22Rv1 (cell line): ENCODE measurements around the gene BORCS5.

Source experiments
- CTCF ChIP-seq: fragments of 450-650 bp; IDR thresholded peaks from 2 replicates; pipeline ENCODE4 v1.5.1; 2017; ENCODE audit warnings: mild to moderate bottlenecking
- ZFX ChIP-seq: fragments of 450-650 bp; IDR thresholded peaks from 2 replicates; pipeline ENCODE4 v1.6.1; 2017; ENCODE audit warnings: antibody characterized with exemption, borderline replicate concordance

- no peak for TF ChIP-seq CTCF
- no peak for TF ChIP-seq ZFX
Observed at GRCh38 chr12:12423367-12423766, 66.5 kb downstream of the BORCS5 start.
